Keratinocyte (primary cell): Measurements from ENCODE around the gene COL4A5.

ENCODE experiments used
- EZH2 ChIP-seq: IDR thresholded peaks from one replicate; pipeline ENCODE4 v1.6.1; 2012; ENCODE audit warnings: inconsistent platforms, mild to moderate bottlenecking, low read length, moderate library complexity
- TF ChIP-seq, protein P1 (sequence below), 3 experiments: IDR thresholded peaks in 1 of 3; conservative IDR thresholded peaks in 1 of 3; optimal IDR thresholded peaks in 1 of 3; 2 replicates in 2 of 3; 3 replicates in 1 of 3; pipeline versions ENCODE3 to v1.5.1; 2011; ENCODE audit warnings: low read length in 3 of 3, mild to moderate bottlenecking in 3 of 3, moderate library complexity in 2 of 3, control low read depth in 1 of 3, inconsistent platforms in 1 of 3; ENCODE audit not compliant: insufficient read depth in 2 of 3; ENCODE audit errors: extremely low read depth in 1 of 3

DNA sequence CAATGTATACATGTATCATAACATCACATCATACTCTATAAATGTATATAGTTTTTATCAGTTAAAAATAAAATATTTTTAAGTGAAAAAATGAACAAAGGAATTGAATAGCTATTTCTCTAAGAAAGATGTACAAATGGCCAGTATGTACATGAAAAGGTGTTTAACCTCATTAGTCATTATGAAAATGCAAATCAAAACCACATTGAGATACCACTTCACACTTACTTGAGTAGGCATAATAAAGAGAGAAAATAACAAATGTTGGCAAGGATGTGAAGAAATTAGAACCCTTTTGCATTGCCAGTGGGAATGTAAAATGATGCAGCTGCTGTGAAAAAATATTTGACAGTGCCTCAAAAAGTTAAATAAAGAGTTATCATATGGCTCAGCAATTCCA lies 201.2 kb downstream of the COL4A5 start:
- TF ChIP-seq, protein P1, sequence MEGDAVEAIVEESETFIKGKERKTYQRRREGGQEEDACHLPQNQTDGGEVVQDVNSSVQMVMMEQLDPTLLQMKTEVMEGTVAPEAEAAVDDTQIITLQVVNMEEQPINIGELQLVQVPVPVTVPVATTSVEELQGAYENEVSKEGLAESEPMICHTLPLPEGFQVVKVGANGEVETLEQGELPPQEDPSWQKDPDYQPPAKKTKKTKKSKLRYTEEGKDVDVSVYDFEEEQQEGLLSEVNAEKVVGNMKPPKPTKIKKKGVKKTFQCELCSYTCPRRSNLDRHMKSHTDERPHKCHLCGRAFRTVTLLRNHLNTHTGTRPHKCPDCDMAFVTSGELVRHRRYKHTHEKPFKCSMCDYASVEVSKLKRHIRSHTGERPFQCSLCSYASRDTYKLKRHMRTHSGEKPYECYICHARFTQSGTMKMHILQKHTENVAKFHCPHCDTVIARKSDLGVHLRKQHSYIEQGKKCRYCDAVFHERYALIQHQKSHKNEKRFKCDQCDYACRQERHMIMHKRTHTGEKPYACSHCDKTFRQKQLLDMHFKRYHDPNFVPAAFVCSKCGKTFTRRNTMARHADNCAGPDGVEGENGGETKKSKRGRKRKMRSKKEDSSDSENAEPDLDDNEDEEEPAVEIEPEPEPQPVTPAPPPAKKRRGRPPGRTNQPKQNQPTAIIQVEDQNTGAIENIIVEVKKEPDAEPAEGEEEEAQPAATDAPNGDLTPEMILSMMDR (optimal IDR thresholded peaks at IDR 0.05 in 1 of 3, IDR thresholded peaks at IDR 0.05 in 1 of 3, conservative IDR thresholded peaks at IDR 0.05 in 1 of 3; ENCODE audit: extremely low read depth in 1 of 3, insufficient read depth in 2 of 3, low read length in 3 of 3) = no peak
- no peak for TF ChIP-seq EZH2
